GM23248 (cell line): ENCODE results near the gene NPB.

Source experiments
- EZH2 ChIP-seq: fragments of 200-600 bp; sonication (generic); IDR thresholded peaks from 2 replicates; pipeline ENCODE4 v1.6.1; 2018; ENCODE audit warnings: antibody characterized with exemption, mild to moderate bottlenecking; ENCODE audit not compliant: insufficient read depth, poor library complexity, severe bottlenecking
- EZH2phosphoT487 ChIP-seq: fragments of 200-600 bp; sonication (generic); IDR thresholded peaks from 2 replicates; pipeline ENCODE4 v1.6.1; 2018; ENCODE audit warnings: antibody characterized with exemption, moderate library complexity, mild to moderate bottlenecking, low read depth; ENCODE audit not compliant: insufficient read depth

DNA sequence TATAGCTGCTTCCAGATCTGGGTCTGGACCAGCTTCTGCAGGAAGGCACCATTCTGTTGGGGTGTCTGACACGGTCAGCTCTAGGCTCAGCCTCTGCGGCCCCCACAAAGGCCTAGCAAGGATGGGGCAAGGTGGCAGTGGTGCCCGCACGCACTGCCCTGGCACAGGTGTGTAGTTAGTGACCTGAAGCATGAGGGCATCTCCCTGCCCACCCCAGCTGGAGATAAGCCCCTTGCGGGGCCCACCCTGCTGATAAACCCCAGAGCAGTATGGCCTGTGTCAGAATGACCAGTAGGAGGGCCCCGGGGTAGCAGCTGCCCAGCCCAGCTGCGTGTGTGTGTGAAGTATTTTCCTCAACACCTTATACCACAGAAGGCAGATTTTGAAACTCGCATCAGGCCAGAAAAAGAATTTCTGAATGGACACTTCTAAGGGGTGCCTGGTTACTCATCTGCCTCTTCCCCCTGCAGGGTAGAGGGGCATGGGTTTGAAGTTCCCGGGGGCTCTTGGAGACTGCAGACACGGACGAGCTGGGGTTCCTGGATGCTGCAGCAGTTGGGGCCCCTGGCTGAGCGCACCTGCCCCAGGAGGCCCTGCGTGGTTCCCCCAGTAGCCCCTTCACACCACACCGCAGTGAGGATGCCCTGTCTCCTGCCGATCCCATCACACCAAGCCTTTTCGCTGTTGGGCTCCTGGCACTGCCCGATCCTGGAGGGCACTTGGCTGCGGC lies 35.4 kb upstream of the NPB start:
- TF ChIP-seq EZH2, result no peak
- no peak for TF ChIP-seq EZH2phosphoT487
